H1 (cell line): Measurements from ENCODE around the gene TMEM235. TPM values are rescaled to one million over a fixed set of nuclear protein-coding genes. Genes with fewer than 3 reads are reported as not detected.

Experiments
- CTCF ChIA-PET: fragments of 300-600 bp; sonication (Branson Sonifier 250); formaldehyde crosslinking; loops from one replicate; lab custom pipeline; 2021; ENCODE audit not compliant: partially characterized antibody; lab: Charles Lee
- POLR2A ChIA-PET: fragments of 300-600 bp; sonication (Branson Sonifier 250); formaldehyde crosslinking; loops from one replicate; lab custom pipeline; 2021; ENCODE audit warnings: inconsistent platforms; ENCODE audit not compliant: partially characterized antibody; lab: Charles Lee
- DNase-seq, 2 experiments: peaks; one replicate each; pipeline versions ENCODE4 v3.0.0 to v3.0.0-alpha.2; 2010 to 2022; ENCODE audit warnings: low spot score in 2 of 2, low read depth in 1 of 2, mixed read lengths in 1 of 2
- FAIRE-seq: peaks from 2 replicates; lab custom pipeline; 2011; peaks lifted over from hg19 to GRCh38; lab: Jason Lieb, UNC
- H2AFZ ChIP-seq: 2 replicates; pipeline ENCODE4 v1.8.1; 2012; ENCODE audit warnings: low read length, inconsistent platforms
- H2AK5ac ChIP-seq: 2 replicates; pipeline ENCODE4 v1.6.1; 2013; ENCODE audit warnings: low read depth, low read length
- H2BK120ac ChIP-seq: replicated peaks from 2 replicates; pipeline ENCODE3; 2013; ENCODE audit warnings: low read depth, low read length, inconsistent platforms
- H2BK12ac ChIP-seq: 2 replicates; pipeline ENCODE4 v1.6.1; 2013; ENCODE audit warnings: low read depth, low read length
- H2BK15ac ChIP-seq: 2 replicates; pipeline ENCODE4 v1.6.1; 2013; ENCODE audit warnings: low read length
- H2BK20ac ChIP-seq: 2 replicates; pipeline ENCODE4 v1.6.1; 2013; ENCODE audit warnings: low read length
- H2BK5ac ChIP-seq: 2 replicates; pipeline ENCODE4 v1.6.1; 2013; ENCODE audit warnings: low read depth, low read length
- H3K14ac ChIP-seq: 2 replicates; pipeline ENCODE4 v1.6.1; 2013; ENCODE audit warnings: inconsistent platforms; ENCODE audit not compliant: insufficient read length
- H3K18ac ChIP-seq: 2 replicates; pipeline ENCODE4 v1.6.1; 2013; ENCODE audit warnings: low read length; ENCODE audit errors: extremely low read depth
- H3K23ac ChIP-seq: 2 replicates; pipeline ENCODE4 v1.6.1; 2013; ENCODE audit warnings: inconsistent platforms; ENCODE audit not compliant: insufficient read length
- H3K23me2 ChIP-seq: 2 replicates; pipeline ENCODE4 v1.6.1; 2013; ENCODE audit warnings: low read depth, low read length
- H3K27ac ChIP-seq: 2 replicates; pipeline ENCODE4 v1.6.1; 2011; ENCODE audit warnings: low read depth, low read length, inconsistent platforms
- H3K27me3 ChIP-seq, 4 experiments: replicated peaks in 1 of 4; 1 replicate in 1 of 4; 2 replicates in 3 of 4; pipeline versions ENCODE4 v1.6.1 to v1.8.1; 2011 to 2013; ENCODE audit warnings: low read length in 3 of 4, mild to moderate bottlenecking in 3 of 4, inconsistent platforms in 2 of 4, mixed read lengths in 2 of 4, moderate library complexity in 1 of 4; ENCODE audit not compliant: control insufficient read depth in 3 of 4, insufficient read depth in 3 of 4; ENCODE audit errors: extremely low read depth in 1 of 4
- H3K36me3 ChIP-seq, 4 experiments: 2 replicates each; pipeline versions ENCODE4 v1.6.1 to v1.8.1; 2011 to 2013; ENCODE audit warnings: mild to moderate bottlenecking in 4 of 4, low read length in 3 of 4, moderate library complexity in 2 of 4, control low read depth in 1 of 4, inconsistent platforms in 1 of 4; ENCODE audit not compliant: insufficient read depth in 4 of 4, control insufficient read depth in 2 of 4
- H3K4ac ChIP-seq: replicated peaks from 2 replicates; pipeline ENCODE3; 2013; ENCODE audit warnings: low read length, low read depth, mixed read lengths, inconsistent platforms; ENCODE audit not compliant: insufficient read length
- H3K4me1 ChIP-seq, 4 experiments: replicated peaks in 1 of 4; 1 replicate in 1 of 4; 2 replicates in 3 of 4; pipeline versions ENCODE4 v1.6.1 to v1.8.1; 2011 to 2013; ENCODE audit warnings: low read length in 3 of 4, inconsistent platforms in 2 of 4, mixed read lengths in 1 of 4; ENCODE audit not compliant: insufficient read depth in 4 of 4, control insufficient read depth in 3 of 4
- H3K4me2 ChIP-seq, 2 experiments: 2 replicates each; pipeline versions ENCODE4 v1.6.1 to v1.8.1; 2011 to 2013; ENCODE audit warnings: low read depth in 2 of 2, low read length in 2 of 2, control low read depth in 1 of 2, inconsistent platforms in 1 of 2, mild to moderate bottlenecking in 1 of 2; ENCODE audit not compliant: insufficient read depth in 1 of 2
- H3K4me3 ChIP-seq, 4 experiments: fragments of 200-600, 300-600 bp in 1 of 4; sonication (generic), shearing (Covaris generic), sonication (Bioruptor Twin) in 1 of 4; 2 replicates each; pipeline versions ENCODE4 v1.5.1 to v1.8.1; 2011 to 2016; ENCODE audit warnings: low read length in 4 of 4, low read depth in 3 of 4, control low read depth in 2 of 4, inconsistent platforms in 2 of 4, mild to moderate bottlenecking in 2 of 4, mixed read lengths in 1 of 4, moderate library complexity in 1 of 4; ENCODE audit not compliant: insufficient read depth in 2 of 4; ENCODE audit errors: extremely low read depth in 1 of 4
- H3K56ac ChIP-seq: replicated peaks from 2 replicates; pipeline ENCODE3; 2013; ENCODE audit warnings: low read depth, mild to moderate bottlenecking, mixed read lengths, low read length, inconsistent platforms; ENCODE audit not compliant: insufficient read length
- H3K79me1 ChIP-seq: 2 replicates; pipeline ENCODE4 v1.6.1; 2013; ENCODE audit warnings: low read depth, low read length, control low read depth
- H3K79me2 ChIP-seq, 2 experiments: 2 replicates each; pipeline versions ENCODE4 v1.6.1 to v1.8.1; 2012 to 2013; ENCODE audit warnings: low read length in 2 of 2, mild to moderate bottlenecking in 2 of 2, inconsistent platforms in 1 of 2; ENCODE audit not compliant: insufficient read depth in 2 of 2, control insufficient read depth in 1 of 2
- H3K9ac ChIP-seq, 4 experiments: replicated peaks in 1 of 4; 1 replicate in 1 of 4; 2 replicates in 3 of 4; pipeline versions ENCODE4 v1.6.1 to v1.8.1; 2011 to 2013; ENCODE audit warnings: low read depth in 3 of 4, low read length in 3 of 4, control low read depth in 2 of 4, mild to moderate bottlenecking in 2 of 4, moderate library complexity in 2 of 4, inconsistent platforms in 1 of 4; ENCODE audit errors: extremely low read depth in 1 of 4
- H3K9me3 ChIP-seq, 2 experiments: 2 replicates each; pipeline versions ENCODE4 v1.6.1 to v1.8.1; 2012 to 2013; ENCODE audit warnings: mild to moderate bottlenecking in 2 of 2, moderate library complexity in 2 of 2, control low read depth in 1 of 2, inconsistent platforms in 1 of 2, low read depth in 1 of 2, low read length in 1 of 2, mixed read lengths in 1 of 2; ENCODE audit not compliant: insufficient read depth in 2 of 2
- H4K20me1 ChIP-seq, 2 experiments: replicated peaks in 1 of 2; 2 replicates each; pipeline versions ENCODE3 to v1.8.1; 2011 to 2013; ENCODE audit warnings: inconsistent platforms in 2 of 2, low read length in 2 of 2, mild to moderate bottlenecking in 1 of 2; ENCODE audit not compliant: insufficient read depth in 2 of 2, control insufficient read depth in 1 of 2
- H4K5ac ChIP-seq: 2 replicates; pipeline ENCODE4 v1.6.1; 2013; ENCODE audit warnings: low read length, low read depth, mixed read lengths, inconsistent platforms; ENCODE audit not compliant: insufficient read length
- H4K8ac ChIP-seq: 2 replicates; pipeline ENCODE4 v1.8.0; 2013; ENCODE audit warnings: mild to moderate bottlenecking, moderate library complexity, low read length, inconsistent platforms; ENCODE audit not compliant: insufficient read depth; ENCODE audit errors: extremely low read depth
- H4K91ac ChIP-seq: replicated peaks from 2 replicates; pipeline ENCODE3; 2013; ENCODE audit warnings: low read length, mixed read lengths, inconsistent platforms; ENCODE audit not compliant: insufficient read length
- CTBP2 ChIP-seq: IDR thresholded peaks from 2 replicates; pipeline ENCODE4 v1.7.0; 2011; ENCODE audit warnings: borderline replicate concordance, mild to moderate bottlenecking, moderate library complexity, mixed read lengths, low read length; ENCODE audit not compliant: insufficient read depth, insufficient read length
- EP300 ChIP-seq, 2 experiments: IDR thresholded peaks; 1 replicate in 1 of 2; 2 replicates in 1 of 2; pipeline ENCODE4 v1.6.1; 2011 to 2012; ENCODE audit warnings: low read depth in 2 of 2, low read length in 2 of 2, mild to moderate bottlenecking in 2 of 2, borderline replicate concordance in 1 of 2, inconsistent platforms in 1 of 2, moderate library complexity in 1 of 2
- FOSL1 ChIP-seq: IDR thresholded peaks from 2 replicates; pipeline ENCODE4 v1.6.1; 2011; ENCODE audit warnings: mild to moderate bottlenecking, low read depth, low read length, moderate library complexity; ENCODE audit not compliant: insufficient read depth
- GTF2F1 ChIP-seq: IDR thresholded peaks from 2 replicates; pipeline ENCODE4 v1.6.1; 2012; ENCODE audit warnings: low read depth, low read length, improper control_type of control experiment, borderline replicate concordance
- KDM1A ChIP-seq: fragments of 200-600, 300-600 bp; sonication (generic); IDR thresholded peaks from 2 replicates; pipeline ENCODE4 v1.7.1; 2016; ENCODE audit warnings: mild to moderate bottlenecking, low read length, borderline replicate concordance
- NRF1 ChIP-seq: IDR thresholded peaks from 2 replicates; pipeline ENCODE4 v1.6.1; 2011; ENCODE audit warnings: mild to moderate bottlenecking, low read depth, low read length, improper control_type of control experiment
- TAF1 ChIP-seq: IDR thresholded peaks from 2 replicates; pipeline ENCODE4 v1.6.1; 2011; ENCODE audit warnings: mild to moderate bottlenecking, low read depth, low read length
- TBP ChIP-seq: IDR thresholded peaks from 2 replicates; pipeline ENCODE4 v1.6.1; 2011; ENCODE audit warnings: low read depth, low read length, improper control_type of control experiment
- WGBS, 2 experiments: shearing (Covaris generic) in 1 of 2; methylation state at CpG; one replicate each; pipeline versions ENCODE4 v1.1.6 to v1.1.7; 2013 to 2015; ENCODE audit warnings: low lambda C conversion rate in 2 of 2, mixed read lengths in 2 of 2, inconsistent platforms in 1 of 2, low coverage in 1 of 2, missing lambda C conversion rate in 1 of 2; ENCODE audit not compliant: insufficient replicate concordance in 2 of 2, insufficient coverage in 1 of 2, insufficient read length in 1 of 2; ENCODE audit errors: extremely low coverage in 1 of 2, missing lambda C conversion rate in 1 of 2; 5-methylcytosine and 5-hydroxymethylcytosine counted together
- polyA plus RNA-seq, 7 experiments: library from polyadenylated mRNA; depleted of rRNA in 3 of 7; stranded (reverse) in 5 of 7; unstranded in 2 of 7; fragments of >200 nt in 5 of 7; fragments of 200-250 nt in 2 of 7; gene quantifications; 1 replicate in 5 of 7; 2 replicates in 1 of 7; 4 replicates in 1 of 7; pipeline versions ENCODE4 v1.2.1 to v1.2.3, GENCODE V29; 2011 to 2013; ENCODE audit warnings: missing spikeins in 2 of 7, mixed read lengths in 2 of 7
- total RNA-seq: library from RNA; stranded (reverse); fragmentation: NEBNext Ultra II Directional; extraction: Animal tissue kit (Norgen Biotek cat#: 25700); gene quantifications from 2 replicates; pipeline ENCODE4 v1.2.1, GENCODE V29; 2021

The TMEM235 gene
- total and polyA plus RNA-seq, 2 of the 8 experiments (the other 6 are each of a cell fraction or from before 2014, with no cell fraction given), result 0.05 to 0.15 TPM

DNA sequence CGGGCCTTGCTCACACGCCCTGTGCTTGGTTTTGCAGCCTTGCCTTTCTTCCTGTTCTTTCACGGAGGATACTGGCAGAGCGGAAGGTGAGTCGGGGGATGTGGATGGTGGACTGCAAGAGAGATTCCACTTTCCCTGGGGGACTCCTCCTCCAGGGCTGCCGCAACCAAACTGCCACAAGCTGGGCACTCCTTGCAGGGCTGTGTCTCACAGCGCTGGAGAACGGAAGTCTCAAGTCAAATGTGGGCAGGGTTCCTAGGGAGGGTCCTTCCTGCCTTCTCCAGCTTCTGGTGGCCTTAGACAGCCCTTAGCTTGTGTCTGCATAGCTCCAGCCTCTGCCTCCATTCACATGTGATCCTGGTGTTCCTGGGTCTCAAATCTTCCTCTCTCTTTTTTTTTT lies 28.8 kb upstream of the TMEM235 start:
- Histone ChIP-seq H2BK15ac (no peak overlapping the region), H4K91ac (no peak overlapping the region), H3K27ac (no peak overlapping the region), H2AFZ (no peak overlapping the region), H3K23ac (no peak overlapping the region), H2BK5ac (no peak overlapping the region), H3K79me1 (0 out of 2 replicates have a peak, but pooled peaks cover 3% of the 10 kb centered on the region), H2AK5ac (no peak overlapping the region), H3K4me3 (no peak overlapping the region), H3K4me1 (peaks cover 0 to 4% (median 0%) of the 10 kb centered on the region in 4 experiments; a peak in 3 of 7 replicates), H3K23me2 (no peaks in the 10 kb centered on the region), H3K79me2 (no peaks in the 10 kb centered on the region; a peak in 1 of 4 replicates), H3K18ac (no peak overlapping the region), H3K9me3 (no peaks in the 10 kb centered on the region), H3K36me3 (peaks cover 0 to 19% (median 1%) of the 10 kb centered on the region in 4 experiments; a peak in 4 of 8 replicates), H4K8ac (no peak overlapping the region), H3K14ac (no peak overlapping the region), H2BK120ac (no peak overlapping the region), H3K27me3 (no peaks in the 10 kb centered on the region), H3K4me2 (no peak overlapping the region), H3K9ac (no peak overlapping the region), H3K56ac (no peak overlapping the region), H4K20me1 (peaks cover 2 to 5% of the 10 kb centered on the region in 2 experiments), H2BK12ac (no peak overlapping the region), H2BK20ac (no peak overlapping the region), H3K4ac (no peak overlapping the region), H4K5ac (no peak overlapping the region)
- ChIA-PET CTCF (interaction anchor here (0.9 to 10.2 kb wide), 4 partner anchors 17 to 46 kb away, joined by 3 to 65 read pairs (median 7); partner anchors contain the start of genes AFMID and TK1), POLR2A (interaction anchor here (1.1 to 1.5 kb wide), 5 partner anchors 11 to 24 kb away, joined by 3 to 5 read pairs (median 5); partner anchors contain the start of genes BIRC5 and TK1)
- TF ChIP-seq CTBP2 (no peak), EP300 (IDR thresholded peaks at IDR 0.05; ENCODE audit: borderline replicate concordance in 1 of 2, low read depth in 2 of 2, low read length in 2 of 2) (no peak), TBP (no peak), KDM1A (no peak), FOSL1 (no peak), NRF1 (no peak), TAF1 (no peak), GTF2F1 (no peak)
- FAIRE-seq, result no peak
- WGBS, 2 experiments, result 100% methylated on average over 8 of the region's 8 CpGs; no CpG with 5 or more reads in 1 of the 2 experiments
- DNase-seq, result no peak
